ENCODE data around the gene NADK. TPM values are rescaled to one million over a fixed set of nuclear protein-coding genes. Genes with fewer than 3 reads are reported as not detected.

The NADK gene
- total RNA-seq, 2 donors from 2014 or later: 39.0 to 90.2 TPM

Other genes starting within 250 kb of the NADK start
- 1 to 10 TPM; 2.1 to 2.3 TPM for gene TMEM240, start 237.8 kb downstream of the NADK start, total RNA-seq
- 100 to 1,000 TPM in 1 of 2 donors, 10 to 100 TPM in 1; 75.6 to 133 TPM for gene SSU72, start 203.6 kb downstream of the NADK start, total RNA-seq
- gene FNDC10, start 178.3 kb downstream of the NADK start, total RNA-seq: 1 to 10 TPM; 1.1 to 1.4 TPM
- 10 to 100 TPM; 42.7 to 83.5 TPM for gene MIB2, start 163.0 kb downstream of the NADK start, total RNA-seq
- 1 to 10 TPM; 1.8 to 6.5 TPM for gene MMP23B, start 146.3 kb downstream of the NADK start, total RNA-seq
- 10 to 100 TPM; 19.1 to 34.4 TPM for gene CDK11B, start 119.5 kb downstream of the NADK start, total RNA-seq
- gene SLC35E2B, start 85.7 kb downstream of the NADK start, total RNA-seq: 10 to 100 TPM; 31.4 to 38.5 TPM
- gene CDK11A, start 54.1 kb downstream of the NADK start, total RNA-seq: 10 to 100 TPM; 51.8 to 65.6 TPM
- 100 to 1,000 TPM; 266 to 410 TPM for gene GNB1, start 112.6 kb upstream of the NADK start, total RNA-seq
- 1 to 10 TPM in 1 of 2 donors, under 1 TPM in 1; 0.86 to 1.7 TPM for gene CALML6, start 136.8 kb upstream of the NADK start, total RNA-seq
- 1 to 10 TPM; 1.8 to 2.0 TPM for gene TMEM52, start 140.8 kb upstream of the NADK start, total RNA-seq
- not detected for gene CFAP74, start 225.3 kb upstream of the NADK start, total RNA-seq
- not detected for gene GABRD, start 240.9 kb upstream of the NADK start, total RNA-seq

All from activated T-helper 17 cell treated with anti-CD3 and anti-CD28 coated beads, Interleukin-2, amount 50 U/mL, for 72 hours (primary cell).